HG03521 (cell line): ENCODE measurements around the gene RHBDD1.

ENCODE experiments used
- ATAC-seq: cut with Tn5 transposase; IDR thresholded peaks from one replicate; pipeline ENCODE4 v1.9.1; 2021; ENCODE audit warnings: mild to moderate bottlenecking, moderate library complexity; ENCODE audit not compliant: unreplicated experiment

The RHBDD1 gene

GRCh38 chr2:226910384-226910783, 74.5 kb downstream of the RHBDD1 start:
- no peak for ATAC-seq

- no peak for ATAC-seq
Observed at GRCh38 chr2:226911932-226912331, 76.1 kb downstream of the RHBDD1 start.

DNA sequence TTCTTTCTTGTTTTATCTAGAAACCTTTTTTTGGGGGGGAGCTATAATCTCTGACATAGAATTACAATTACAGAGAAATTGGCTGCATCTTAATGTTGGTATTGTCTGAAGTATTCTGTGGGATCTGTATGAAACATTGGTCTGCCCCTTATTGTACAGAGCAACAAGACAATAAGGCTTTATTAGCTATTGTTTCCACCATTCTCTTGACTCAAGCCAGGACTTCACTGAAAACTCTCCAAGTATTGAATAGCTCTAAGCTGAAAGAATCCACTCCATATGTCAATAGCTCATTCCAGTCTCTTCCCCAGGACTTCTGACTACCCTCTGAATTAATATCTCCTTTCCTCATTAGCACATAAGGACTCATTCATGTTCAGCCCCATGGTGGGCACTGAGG, 77.8 kb downstream of the RHBDD1 start:
- ATAC-seq, result no peak

- ATAC-seq, result no peak
Observed at GRCh38 chr2:226915846-226916360, 80.0 kb downstream of the RHBDD1 start.

GRCh38 chr2:226916669-226917068, 80.8 kb downstream of the RHBDD1 start:
- ATAC-seq, result peak; percentile 90

GRCh38 chr2:226932443-226932842, 96.6 kb downstream of the RHBDD1 start:
- no peak for ATAC-seq

- no peak for ATAC-seq
Observed at GRCh38 chr2:226934546-226935201, 98.8 kb downstream of the RHBDD1 start.

GRCh38 chr2:226943862-226944620, 108.2 kb downstream of the RHBDD1 start:
- ATAC-seq, result peak; percentile 51

- ATAC-seq, result no peak
Observed at GRCh38 chr2:226953206-226953605, 117.4 kb downstream of the RHBDD1 start.

DNA sequence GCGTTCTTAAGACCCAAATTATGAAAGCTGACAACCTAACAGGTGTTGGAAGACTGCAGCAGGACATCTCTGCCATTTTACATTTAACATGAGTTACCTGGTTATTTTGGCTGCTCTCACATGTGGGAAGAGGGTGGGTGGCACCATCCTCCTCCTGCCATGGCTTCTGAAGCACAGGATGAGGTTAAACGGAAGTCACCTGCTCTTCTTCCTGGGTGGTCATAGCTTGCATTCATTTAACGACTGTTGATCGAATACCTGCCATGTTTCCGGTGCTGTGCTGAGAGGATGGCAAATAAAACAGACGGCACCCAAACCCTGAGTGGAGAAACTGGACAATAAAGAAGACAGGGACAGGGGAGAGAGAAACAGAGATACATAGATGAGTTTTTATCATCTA, 118.0 kb downstream of the RHBDD1 start:
- ATAC-seq, result no peak

GRCh38 chr2:226956659-226957058, 120.8 kb downstream of the RHBDD1 start:
- ATAC-seq, result no peak

DNA sequence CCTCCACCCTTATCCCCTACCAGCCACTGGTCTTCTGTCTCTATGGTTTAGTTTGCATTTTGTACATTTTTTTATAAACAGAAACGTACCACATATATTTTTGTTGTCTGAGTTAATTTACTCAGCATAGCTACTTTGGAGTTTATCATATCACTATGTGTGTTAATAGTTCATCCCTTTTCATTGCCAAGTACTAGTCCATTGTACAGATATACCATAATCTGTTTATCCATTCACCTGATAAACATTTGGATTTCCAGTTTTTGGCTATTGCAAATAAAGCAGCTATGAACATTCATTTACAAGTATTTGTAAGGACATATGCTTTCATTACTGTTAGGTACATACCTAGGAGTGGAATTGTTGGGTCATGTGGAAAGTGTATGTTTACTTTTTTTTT, 123.6 kb downstream of the RHBDD1 start:
- no peak for ATAC-seq

DNA sequence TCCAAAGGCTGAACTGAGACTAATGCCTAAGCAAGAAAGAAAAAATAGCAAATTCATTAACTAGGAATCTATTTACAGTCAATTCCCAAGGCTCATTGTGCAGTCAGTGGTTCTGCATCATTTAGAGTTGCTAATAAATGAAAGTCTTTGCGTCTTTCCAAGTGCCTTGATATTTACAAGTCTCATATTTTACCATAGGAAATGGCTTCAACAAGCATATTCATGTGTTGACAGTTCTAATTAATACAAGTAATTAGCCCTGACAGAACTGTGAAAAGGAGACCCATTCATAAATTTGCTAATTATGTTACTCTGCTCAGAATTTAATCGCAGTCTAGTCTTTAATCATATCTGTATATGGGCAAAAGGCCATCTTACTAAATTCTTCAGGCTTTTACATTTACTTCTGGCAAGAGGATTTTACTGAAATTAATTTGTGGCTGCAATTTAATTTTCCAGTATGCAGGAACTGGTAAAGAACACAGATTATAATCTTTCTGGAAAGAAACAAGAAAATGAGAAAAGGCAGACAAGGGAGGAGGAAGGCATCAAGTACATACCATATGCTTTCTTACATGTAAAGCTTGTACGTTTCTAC, 126.4 kb downstream of the RHBDD1 start:
- no peak for ATAC-seq

GRCh38 chr2:226963528-226963927, 127.7 kb downstream of the RHBDD1 start:
- ATAC-seq, result no peak

DNA sequence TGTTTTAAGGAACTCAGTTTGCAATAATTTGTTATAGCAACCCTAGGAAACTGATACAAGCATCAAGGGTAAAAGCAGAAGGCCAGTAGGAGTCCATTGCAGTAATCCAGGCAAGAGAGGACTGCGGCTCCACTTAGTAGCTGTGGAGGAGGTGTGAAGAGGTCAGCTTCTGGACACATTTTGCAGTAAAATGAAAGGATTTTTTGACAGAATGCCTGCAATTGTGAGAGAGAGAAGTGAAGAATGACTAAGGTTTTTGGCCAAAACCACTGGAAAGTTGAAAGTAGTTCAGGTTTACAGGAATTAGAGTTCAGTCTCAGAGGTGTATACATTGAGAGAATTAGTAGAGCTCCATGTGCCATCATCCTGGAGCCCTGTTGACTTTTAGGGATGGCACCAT, 129.5 kb downstream of the RHBDD1 start:
- ATAC-seq, result no peak

DNA sequence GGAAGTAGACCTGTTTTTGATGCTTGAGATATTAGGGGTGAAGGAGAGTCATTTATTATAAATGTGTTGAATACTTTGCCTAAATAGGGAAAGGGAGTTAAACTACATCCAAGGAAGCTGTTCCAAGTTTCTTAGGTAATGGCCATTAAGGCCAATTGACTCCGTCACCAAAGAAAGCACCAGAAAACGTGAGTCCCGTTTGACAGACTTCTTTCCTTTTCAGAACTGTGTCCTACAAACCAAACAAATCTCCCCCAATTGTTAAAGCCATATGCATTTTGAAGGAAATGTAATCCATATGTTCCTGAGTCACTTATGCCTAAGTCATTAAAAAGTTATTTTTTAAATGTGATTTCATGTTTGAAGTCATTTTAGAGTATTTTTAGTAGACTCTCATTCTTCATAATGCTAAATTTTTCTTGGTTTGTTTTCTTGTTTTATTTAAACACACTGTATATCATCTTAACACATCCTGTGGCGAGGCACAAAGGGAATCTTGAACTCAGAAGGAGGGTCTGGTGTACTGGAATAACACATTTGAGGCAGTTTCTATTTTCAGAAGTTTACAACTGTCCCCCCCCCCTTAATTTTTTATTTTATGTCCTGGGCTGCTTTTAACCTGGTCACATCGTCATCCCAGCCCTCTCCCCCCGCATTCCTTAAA, 133.7 kb downstream of the RHBDD1 start:
- ATAC-seq, result no peak

DNA sequence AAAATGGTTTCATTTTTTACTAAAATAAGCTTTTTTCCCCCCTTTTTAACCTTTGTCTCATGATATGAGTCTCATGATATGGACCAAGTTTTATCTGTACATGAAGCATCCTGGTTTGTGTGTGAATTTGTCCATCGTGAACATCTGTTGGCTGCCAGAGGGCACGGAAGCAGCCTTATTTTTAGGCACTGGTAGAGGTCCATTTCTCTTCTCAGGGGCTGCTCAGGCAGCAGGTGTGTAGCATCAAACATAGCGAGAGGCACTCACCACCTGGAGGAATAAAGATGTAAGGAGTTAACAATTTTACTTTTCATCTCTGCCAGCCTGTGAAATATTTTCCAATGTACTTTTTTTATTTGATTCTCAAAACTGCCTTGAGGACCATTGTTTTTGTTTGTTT, 134.5 kb downstream of the RHBDD1 start:
- ATAC-seq, result peak; percentile 53

GRCh38 chr2:226971084-226971483, 135.2 kb downstream of the RHBDD1 start:
- ATAC-seq, result peak; percentile 41

GRCh38 chr2:226971770-226972169, 135.9 kb downstream of the RHBDD1 start:
- peak; percentile 39 for ATAC-seq

GRCh38 chr2:226973816-226974215, 138.0 kb downstream of the RHBDD1 start:
- ATAC-seq, result no peak

DNA sequence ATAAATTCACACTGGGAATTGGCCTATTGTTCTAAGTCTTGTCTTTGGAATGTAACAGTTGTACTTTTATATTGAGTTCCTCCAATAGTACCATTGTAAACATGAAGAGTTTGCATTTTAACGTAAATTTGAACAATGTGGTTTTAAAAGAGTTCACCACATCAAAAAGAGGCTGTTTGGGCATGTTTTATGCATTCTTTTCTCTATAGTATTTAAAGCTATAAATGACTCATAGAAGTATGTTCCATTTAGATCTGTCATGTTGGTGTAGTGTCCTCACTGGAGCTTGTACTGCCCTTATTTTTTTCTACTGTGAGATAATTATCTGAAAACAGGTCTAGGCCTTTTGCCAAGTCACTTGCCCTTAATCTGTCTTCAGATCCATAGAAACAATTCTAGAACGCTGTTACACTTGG, 141.9 kb downstream of the RHBDD1 start:
- ATAC-seq, result no peak
